H1 (cell line): ENCODE data around the gene CDH12. TPM values are rescaled to one million over a fixed set of nuclear protein-coding genes. Genes with fewer than 3 reads are reported as not detected.
A peak's percentile ranks its signal among the peaks of the same experiment; 100 is the strongest.

ENCODE experiments used
- CHD7 ChIP-seq: fragments of 300-600 bp; sonication (generic); IDR thresholded peaks from 2 replicates; pipeline ENCODE4 v1.7.1; 2012; ENCODE audit warnings: low read length, moderate library complexity, mild to moderate bottlenecking, inconsistent platforms; ENCODE audit not compliant: insufficient replicate concordance
- CTCF ChIP-seq, 3 experiments: IDR thresholded peaks; 1 replicate in 2 of 3; 2 replicates in 1 of 3; pipeline versions ENCODE4 v1.5.1 to v1.6.1; 2011; ENCODE audit warnings: low read length in 3 of 3, mild to moderate bottlenecking in 3 of 3, inconsistent platforms in 2 of 3, low read depth in 1 of 3, moderate library complexity in 1 of 3; ENCODE audit not compliant: insufficient read depth in 1 of 3; ENCODE audit errors: control extremely low read depth in 1 of 3
- polyA plus RNA-seq, 7 experiments: library from polyadenylated mRNA; depleted of rRNA in 3 of 7; stranded (reverse) in 5 of 7; unstranded in 2 of 7; fragments of >200 nt in 5 of 7; fragments of 200-250 nt in 2 of 7; gene quantifications; 1 replicate in 5 of 7; 2 replicates in 1 of 7; 4 replicates in 1 of 7; pipeline versions ENCODE4 v1.2.1 to v1.2.3, GENCODE V29; 2011 to 2013; ENCODE audit warnings: missing spikeins in 2 of 7, mixed read lengths in 2 of 7
- total RNA-seq: library from RNA; stranded (reverse); fragmentation: NEBNext Ultra II Directional; extraction: Animal tissue kit (Norgen Biotek cat#: 25700); gene quantifications from 2 replicates; pipeline ENCODE4 v1.2.1, GENCODE V29; 2021

The CDH12 gene
- total and polyA plus RNA-seq, 2 of the 8 experiments (the other 6 are each of a cell fraction or from before 2014, with no cell fraction given), result 0.03 TPM; not detected in 1

- TF ChIP-seq CHD7 (no peak), CTCF (IDR thresholded peaks at IDR 0.05; ENCODE audit: control extremely low read depth in 1 of 3, insufficient read depth in 1 of 3, low read depth in 1 of 3, low read length in 3 of 3) (peak in 2 of 3 experiments; percentile 11 to 53; a peak in 1 of 4 replicates)
Measured at GRCh38 chr5:22319798-22320197, 533.3 kb downstream of the CDH12 start (continued).
